GM23338 (cell line): Measurements from ENCODE around the gene TNFRSF1A.

Source experiments
- CREB1 ChIP-seq: fragments of 250-450 bp; sonication (Bioruptor Pico); IDR thresholded peaks from 2 replicates; pipeline ENCODE4 v1.5.0; 2020; ENCODE audit warnings: low read depth, mild to moderate bottlenecking, moderate library complexity
- CTCF ChIP-seq, 2 experiments: fragments of 200-600 bp in 1 of 2; sonication (generic) in 1 of 2; conservative IDR thresholded peaks; 2 replicates each; pipeline versions ENCODE4 v1.5.1 to v1.6.1; 2016 to 2017; ENCODE audit warnings: antibody characterized with exemption in 2 of 2, low read depth in 2 of 2, mild to moderate bottlenecking in 2 of 2, moderate library complexity in 1 of 2
- EZH2 ChIP-seq: fragments of 200-600 bp; sonication (generic); IDR thresholded peaks from one replicate; pipeline ENCODE4 v1.8.0; 2017; ENCODE audit warnings: antibody characterized with exemption, mild to moderate bottlenecking, low read depth; ENCODE audit not compliant: unreplicated experiment

GRCh38 chr12:6328045-6328779 is 13.7 kb downstream of the TNFRSF1A start:
- TF ChIP-seq EZH2, result no peak
- no peak for TF ChIP-seq CTCF (conservative IDR thresholded peaks at IDR 0.05; ENCODE audit: low read depth in 2 of 2)
- no peak for TF ChIP-seq CREB1 (CRISPR knock-in tag)
